ENCODE data around the gene GJA3. TPM values are rescaled to one million over a fixed set of nuclear protein-coding genes. Genes with fewer than 3 reads are reported as not detected.
"Not testable (repeated sequence)": the region's sequence is repeated elsewhere in the genome, so short reads cannot be mapped to it uniquely, and the experiment has no call there.

Gene GJA3
- total RNA-seq, 3 donors from 2014 or later (not counting 1 experiment from before 2014, with no cell fraction given), result 0.18 TPM; not detected in 2

DNA sequence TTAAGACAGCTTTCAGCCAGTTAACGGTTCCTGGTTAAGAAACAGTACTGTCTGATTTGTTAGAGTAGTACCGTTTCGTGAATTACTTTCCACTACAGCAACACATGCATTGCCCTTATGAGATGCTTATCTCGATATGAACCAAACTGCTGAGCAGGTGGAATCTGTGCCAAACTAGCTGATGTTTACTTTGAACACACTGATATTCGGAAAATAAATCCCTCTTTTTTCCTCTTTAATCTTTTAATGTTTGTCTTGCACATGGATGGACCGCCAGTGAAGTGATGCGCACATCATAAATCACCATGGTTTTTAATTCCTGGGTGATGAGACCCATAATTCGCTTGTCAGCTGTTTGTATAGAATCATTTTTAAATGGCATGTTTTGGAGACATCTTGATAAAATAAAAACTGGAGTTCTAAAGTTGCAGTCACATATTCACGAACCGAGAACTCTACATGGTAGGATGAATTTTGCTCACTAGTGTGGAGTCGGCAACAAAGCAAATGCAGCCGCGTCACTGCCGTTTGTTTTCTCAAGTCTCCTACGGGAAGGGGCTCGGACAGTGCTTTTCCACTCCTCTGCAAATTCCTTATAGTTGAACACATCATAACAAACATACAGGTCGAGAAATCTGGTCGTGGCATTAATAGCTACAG is 1.1 kb downstream of the GJA3 start:
- H3K27me3 ChIP-seq (ENCODE audit: control insufficient read depth, insufficient read depth, low read length), result peaks cover 27% of the 10 kb centered on the region
- no peak overlapping the region for H3K4me3 ChIP-seq (ENCODE audit: low read length)
- WGBS (ENCODE audit: insufficient coverage), result 31% methylated on average over 17 of the region's 18 CpGs
- no peaks in the 10 kb centered on the region for H3K36me3 ChIP-seq (ENCODE audit: control insufficient read depth, insufficient read depth, low read length)
- no peaks in the 10 kb centered on the region for H3K9me3 Mint-ChIP-seq
- peak overlapping the region; percentile 83 for H3K4me3 Mint-ChIP-seq
- TF ChIP-seq, protein P1, sequence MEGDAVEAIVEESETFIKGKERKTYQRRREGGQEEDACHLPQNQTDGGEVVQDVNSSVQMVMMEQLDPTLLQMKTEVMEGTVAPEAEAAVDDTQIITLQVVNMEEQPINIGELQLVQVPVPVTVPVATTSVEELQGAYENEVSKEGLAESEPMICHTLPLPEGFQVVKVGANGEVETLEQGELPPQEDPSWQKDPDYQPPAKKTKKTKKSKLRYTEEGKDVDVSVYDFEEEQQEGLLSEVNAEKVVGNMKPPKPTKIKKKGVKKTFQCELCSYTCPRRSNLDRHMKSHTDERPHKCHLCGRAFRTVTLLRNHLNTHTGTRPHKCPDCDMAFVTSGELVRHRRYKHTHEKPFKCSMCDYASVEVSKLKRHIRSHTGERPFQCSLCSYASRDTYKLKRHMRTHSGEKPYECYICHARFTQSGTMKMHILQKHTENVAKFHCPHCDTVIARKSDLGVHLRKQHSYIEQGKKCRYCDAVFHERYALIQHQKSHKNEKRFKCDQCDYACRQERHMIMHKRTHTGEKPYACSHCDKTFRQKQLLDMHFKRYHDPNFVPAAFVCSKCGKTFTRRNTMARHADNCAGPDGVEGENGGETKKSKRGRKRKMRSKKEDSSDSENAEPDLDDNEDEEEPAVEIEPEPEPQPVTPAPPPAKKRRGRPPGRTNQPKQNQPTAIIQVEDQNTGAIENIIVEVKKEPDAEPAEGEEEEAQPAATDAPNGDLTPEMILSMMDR (IDR thresholded peaks at IDR 0.05), result no peak
- no peak overlapping the region for H3K27ac Mint-ChIP-seq
- peaks cover 4 to 13% of the 10 kb centered on the region in 2 donors for H3K4me1 Mint-ChIP-seq
- H3K4me1 ChIP-seq (ENCODE audit: control insufficient read depth, insufficient read depth, low read length), result peaks cover 10% of the 10 kb centered on the region
- ATAC-seq (no peak), DNase-seq (peak in 1 of 2 donors; percentile 23)
- no peak overlapping the region for H3K27ac ChIP-seq (ENCODE audit: low read length)
- H3K27me3 Mint-ChIP-seq (ENCODE audit: low read depth in 2 of 2), result peaks cover 33 to 41% of the 10 kb centered on the region in 2 donors
- H3K9me3 ChIP-seq (ENCODE audit: control insufficient read depth, insufficient read depth, low read length), result no peaks in the 10 kb centered on the region
- intact Hi-C loops (cut with micrococcal nuclease), result no loop called here
- no peaks in the 10 kb centered on the region for H3K36me3 Mint-ChIP-seq

DNA sequence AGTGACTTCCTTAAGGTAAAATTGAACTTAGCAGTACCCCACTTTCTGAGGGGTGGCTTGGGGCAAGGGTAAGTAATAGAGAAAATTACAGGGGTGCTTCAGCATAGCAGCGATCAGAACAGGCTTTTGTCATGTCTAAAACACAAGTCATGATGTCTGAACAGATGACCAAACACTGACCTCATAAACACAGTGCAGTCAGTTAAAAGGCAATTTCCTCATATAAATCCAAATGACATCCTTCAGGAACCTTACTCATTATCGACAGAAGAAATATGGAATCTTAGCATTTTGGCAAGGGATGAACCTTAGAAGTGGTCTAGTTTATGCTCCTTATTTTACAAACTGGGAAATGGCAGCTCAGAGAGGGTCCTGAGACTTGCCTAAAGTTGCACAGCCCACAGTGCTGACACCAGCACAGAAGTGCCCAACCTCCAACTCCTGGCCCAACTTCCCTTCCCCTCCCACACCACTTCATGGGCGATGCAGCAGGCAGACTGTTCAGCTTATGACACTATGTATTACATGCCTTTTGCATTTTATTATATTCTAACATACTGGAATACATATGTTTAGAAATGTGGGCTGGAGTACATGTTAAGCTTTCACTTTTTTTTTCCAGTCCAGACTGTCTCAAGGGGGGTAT is 3.6 kb downstream of the GJA3 start:
- intact Hi-C loops (cut with micrococcal nuclease), result no loop called here
- Histone ChIP-seq H3K36me3 (ENCODE audit: control insufficient read depth, insufficient read depth, low read length) (no peaks in the 10 kb centered on the region), H3K27ac (ENCODE audit: low read length) (no peak overlapping the region), H3K27me3 (ENCODE audit: control insufficient read depth, insufficient read depth, low read length) (peaks cover 26% of the 10 kb centered on the region), H3K4me1 (ENCODE audit: control insufficient read depth, insufficient read depth, low read length) (peaks cover 10% of the 10 kb centered on the region), H3K9me3 (ENCODE audit: control insufficient read depth, insufficient read depth, low read length) (no peaks in the 10 kb centered on the region), H3K4me3 (ENCODE audit: low read length) (no peak overlapping the region)
- no peak for DNase-seq
- peaks cover 31 to 55% of the 10 kb centered on the region in 2 donors for H3K27me3 Mint-ChIP-seq (ENCODE audit: low read depth in 2 of 2)
- WGBS (ENCODE audit: insufficient coverage), result 34% methylated on average over 3 of the region's 3 CpGs
- no peak for ATAC-seq
- H3K9me3 Mint-ChIP-seq, result no peaks in the 10 kb centered on the region
- TF ChIP-seq, protein P1 (IDR thresholded peaks at IDR 0.05), result no peak
- H3K4me1 Mint-ChIP-seq, result peaks cover 0 to 9% of the 10 kb centered on the region in 2 donors
- H3K4me3 Mint-ChIP-seq, result no peak overlapping the region
- no peaks in the 10 kb centered on the region for H3K36me3 Mint-ChIP-seq
- no peak overlapping the region for H3K27ac Mint-ChIP-seq

DNA sequence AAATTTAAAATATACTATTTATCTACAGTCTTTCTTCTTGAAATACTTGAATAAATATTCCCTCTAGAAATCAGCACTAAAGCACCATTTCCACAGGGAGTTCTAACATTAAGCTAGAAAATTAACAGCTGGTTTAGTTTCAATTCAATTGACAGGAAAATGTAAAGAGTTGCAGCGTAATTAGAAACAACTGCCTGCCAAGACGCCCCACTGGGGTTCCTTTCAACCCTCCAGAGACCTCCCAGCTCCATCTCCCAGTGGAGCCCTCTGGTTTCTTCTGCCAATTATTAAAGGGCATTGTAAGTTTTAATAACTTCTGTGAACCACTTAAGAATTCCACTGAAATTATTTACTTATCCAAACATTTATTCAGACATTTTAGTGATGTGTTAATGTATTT is 4.2 kb downstream of the GJA3 start:
- no peak for ATAC-seq
- no peak overlapping the region for H3K27ac ChIP-seq (ENCODE audit: low read length)
- 68% methylated on average over 2 of the region's 2 CpGs for WGBS (ENCODE audit: insufficient coverage)
- peaks cover 20% of the 10 kb centered on the region for H3K27me3 ChIP-seq (ENCODE audit: control insufficient read depth, insufficient read depth, low read length)
- TF ChIP-seq, protein P1 (IDR thresholded peaks at IDR 0.05), result no peak
- Mint-ChIP-seq H3K36me3 (no peaks in the 10 kb centered on the region), H3K4me3 (no peak overlapping the region), H3K9me3 (no peaks in the 10 kb centered on the region), H3K27ac (no peak overlapping the region), H3K4me1 (peaks cover 0 to 9% of the 10 kb centered on the region in 2 donors), H3K27me3 (ENCODE audit: low read depth in 2 of 2) (peaks cover 31 to 54% of the 10 kb centered on the region in 2 donors)
- H3K4me1 ChIP-seq (ENCODE audit: control insufficient read depth, insufficient read depth, low read length), result peaks cover 6% of the 10 kb centered on the region
- DNase-seq, result no peak
- no peaks in the 10 kb centered on the region for H3K9me3 ChIP-seq (ENCODE audit: control insufficient read depth, insufficient read depth, low read length)
- H3K4me3 ChIP-seq (ENCODE audit: low read length), result no peak overlapping the region
- H3K36me3 ChIP-seq (ENCODE audit: control insufficient read depth, insufficient read depth, low read length), result no peaks in the 10 kb centered on the region
- intact Hi-C loops (cut with micrococcal nuclease), result no loop called here

DNA sequence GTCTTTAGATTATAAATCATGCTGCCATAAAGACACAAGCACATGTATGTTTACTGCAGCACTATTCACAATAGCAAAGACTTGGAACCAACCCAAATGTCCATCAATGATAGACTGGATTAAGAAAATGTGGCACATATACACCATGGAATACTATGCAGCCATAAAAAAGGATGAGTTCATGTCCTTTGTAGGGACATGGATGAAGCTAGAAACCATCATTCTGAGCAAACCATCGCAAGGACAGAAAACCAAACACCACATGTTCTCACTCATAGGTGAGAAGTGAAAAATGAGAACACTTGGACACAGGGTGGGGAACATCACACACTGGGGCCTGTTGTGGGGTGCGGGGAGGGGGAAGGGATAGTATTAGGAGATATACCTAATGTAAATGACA is 7.6 kb downstream of the GJA3 start:
- H3K27me3 ChIP-seq (ENCODE audit: control insufficient read depth, insufficient read depth, low read length); intact Hi-C loops (cut with micrococcal nuclease); H3K27ac Mint-ChIP-seq; ATAC-seq; H3K4me3 Mint-ChIP-seq; H3K36me3 Mint-ChIP-seq; H3K27ac ChIP-seq (ENCODE audit: low read length); H3K9me3 ChIP-seq (ENCODE audit: control insufficient read depth, insufficient read depth, low read length); H3K9me3 Mint-ChIP-seq; H3K4me1 ChIP-seq (ENCODE audit: control insufficient read depth, insufficient read depth, low read length); DNase-seq; H3K36me3 ChIP-seq (ENCODE audit: control insufficient read depth, insufficient read depth, low read length); H3K4me3 ChIP-seq (ENCODE audit: low read length); H3K4me1 Mint-ChIP-seq: not testable (repeated sequence)
- WGBS (ENCODE audit: insufficient coverage), result 100% methylated on average over 1 of the region's 2 CpGs
- peaks cover 35 to 57% of the 10 kb centered on the region in 2 donors for H3K27me3 Mint-ChIP-seq (ENCODE audit: low read depth in 2 of 2)

Measured in natural killer cell (primary cell).